ENCODE measurements around the gene MAP2K5.

- no peak for TF ChIP-seq POLR2AphosphoS5 (IDR thresholded peaks at IDR 0.05)
- TF ChIP-seq, protein P1, sequence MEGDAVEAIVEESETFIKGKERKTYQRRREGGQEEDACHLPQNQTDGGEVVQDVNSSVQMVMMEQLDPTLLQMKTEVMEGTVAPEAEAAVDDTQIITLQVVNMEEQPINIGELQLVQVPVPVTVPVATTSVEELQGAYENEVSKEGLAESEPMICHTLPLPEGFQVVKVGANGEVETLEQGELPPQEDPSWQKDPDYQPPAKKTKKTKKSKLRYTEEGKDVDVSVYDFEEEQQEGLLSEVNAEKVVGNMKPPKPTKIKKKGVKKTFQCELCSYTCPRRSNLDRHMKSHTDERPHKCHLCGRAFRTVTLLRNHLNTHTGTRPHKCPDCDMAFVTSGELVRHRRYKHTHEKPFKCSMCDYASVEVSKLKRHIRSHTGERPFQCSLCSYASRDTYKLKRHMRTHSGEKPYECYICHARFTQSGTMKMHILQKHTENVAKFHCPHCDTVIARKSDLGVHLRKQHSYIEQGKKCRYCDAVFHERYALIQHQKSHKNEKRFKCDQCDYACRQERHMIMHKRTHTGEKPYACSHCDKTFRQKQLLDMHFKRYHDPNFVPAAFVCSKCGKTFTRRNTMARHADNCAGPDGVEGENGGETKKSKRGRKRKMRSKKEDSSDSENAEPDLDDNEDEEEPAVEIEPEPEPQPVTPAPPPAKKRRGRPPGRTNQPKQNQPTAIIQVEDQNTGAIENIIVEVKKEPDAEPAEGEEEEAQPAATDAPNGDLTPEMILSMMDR (IDR thresholded peaks at IDR 0.05; ENCODE audit: poor library complexity, severe bottlenecking): no peak
- no peak for TF ChIP-seq SMC3 (conservative IDR thresholded peaks at IDR 0.05; ENCODE audit: poor library complexity)
- TF ChIP-seq EZH2 (IDR thresholded peaks at IDR 0.05; ENCODE audit: borderline replicate concordance, insufficient read depth, low read length, poor library complexity, severe bottlenecking): no peak
- TF ChIP-seq EP300 (conservative IDR thresholded peaks at IDR 0.05; ENCODE audit: poor library complexity, severe bottlenecking): no peak
- TF ChIP-seq TAF1 (IDR thresholded peaks at IDR 0.05; ENCODE audit: low read depth): no peak
- TF ChIP-seq REST (IDR thresholded peaks at IDR 0.05; ENCODE audit: borderline replicate concordance): no peak
- no peak for TF ChIP-seq MXI1 (conservative IDR thresholded peaks at IDR 0.05; ENCODE audit: poor library complexity, severe bottlenecking)
Measured at GRCh38 chr15:67528513-67528912, 14.0 kb upstream of the MAP2K5 start.
